H1 (cell line): Measurements from ENCODE around the gene ZNF496. TPM values are rescaled to one million over a fixed set of nuclear protein-coding genes. Genes with fewer than 3 reads are reported as not detected.

Experiments
- CTCF ChIA-PET: fragments of 300-600 bp; sonication (Branson Sonifier 250); formaldehyde crosslinking; loops from one replicate; lab custom pipeline; 2021; ENCODE audit not compliant: partially characterized antibody; lab: Charles Lee
- POLR2A ChIA-PET: fragments of 300-600 bp; sonication (Branson Sonifier 250); formaldehyde crosslinking; loops from one replicate; lab custom pipeline; 2021; ENCODE audit warnings: inconsistent platforms; ENCODE audit not compliant: partially characterized antibody; lab: Charles Lee
- DNase-seq, 2 experiments: peaks; one replicate each; pipeline versions ENCODE4 v3.0.0 to v3.0.0-alpha.2; 2010 to 2022; ENCODE audit warnings: low spot score in 2 of 2, low read depth in 1 of 2, mixed read lengths in 1 of 2
- FAIRE-seq: peaks from 2 replicates; lab custom pipeline; 2011; peaks lifted over from hg19 to GRCh38; lab: Jason Lieb, UNC
- H2AFZ ChIP-seq: 2 replicates; pipeline ENCODE4 v1.8.1; 2012; ENCODE audit warnings: low read length, inconsistent platforms
- H2AK5ac ChIP-seq: 2 replicates; pipeline ENCODE4 v1.6.1; 2013; ENCODE audit warnings: low read depth, low read length
- H2BK120ac ChIP-seq: replicated peaks from 2 replicates; pipeline ENCODE3; 2013; ENCODE audit warnings: low read depth, low read length, inconsistent platforms
- H2BK12ac ChIP-seq: 2 replicates; pipeline ENCODE4 v1.6.1; 2013; ENCODE audit warnings: low read depth, low read length
- H2BK15ac ChIP-seq: 2 replicates; pipeline ENCODE4 v1.6.1; 2013; ENCODE audit warnings: low read length
- H2BK20ac ChIP-seq: 2 replicates; pipeline ENCODE4 v1.6.1; 2013; ENCODE audit warnings: low read length
- H2BK5ac ChIP-seq: 2 replicates; pipeline ENCODE4 v1.6.1; 2013; ENCODE audit warnings: low read depth, low read length
- H3K14ac ChIP-seq: 2 replicates; pipeline ENCODE4 v1.6.1; 2013; ENCODE audit warnings: inconsistent platforms; ENCODE audit not compliant: insufficient read length
- H3K18ac ChIP-seq: 2 replicates; pipeline ENCODE4 v1.6.1; 2013; ENCODE audit warnings: low read length; ENCODE audit errors: extremely low read depth
- H3K23ac ChIP-seq: 2 replicates; pipeline ENCODE4 v1.6.1; 2013; ENCODE audit warnings: inconsistent platforms; ENCODE audit not compliant: insufficient read length
- H3K23me2 ChIP-seq: 2 replicates; pipeline ENCODE4 v1.6.1; 2013; ENCODE audit warnings: low read depth, low read length
- H3K27ac ChIP-seq: 2 replicates; pipeline ENCODE4 v1.6.1; 2011; ENCODE audit warnings: low read depth, low read length, inconsistent platforms
- H3K27me3 ChIP-seq, 4 experiments: replicated peaks in 1 of 4; 1 replicate in 1 of 4; 2 replicates in 3 of 4; pipeline versions ENCODE4 v1.6.1 to v1.8.1; 2011 to 2013; ENCODE audit warnings: low read length in 3 of 4, mild to moderate bottlenecking in 3 of 4, inconsistent platforms in 2 of 4, mixed read lengths in 2 of 4, moderate library complexity in 1 of 4; ENCODE audit not compliant: control insufficient read depth in 3 of 4, insufficient read depth in 3 of 4; ENCODE audit errors: extremely low read depth in 1 of 4
- H3K36me3 ChIP-seq, 4 experiments: 2 replicates each; pipeline versions ENCODE4 v1.6.1 to v1.8.1; 2011 to 2013; ENCODE audit warnings: mild to moderate bottlenecking in 4 of 4, low read length in 3 of 4, moderate library complexity in 2 of 4, control low read depth in 1 of 4, inconsistent platforms in 1 of 4; ENCODE audit not compliant: insufficient read depth in 4 of 4, control insufficient read depth in 2 of 4
- H3K4ac ChIP-seq: replicated peaks from 2 replicates; pipeline ENCODE3; 2013; ENCODE audit warnings: low read length, low read depth, mixed read lengths, inconsistent platforms; ENCODE audit not compliant: insufficient read length
- H3K4me1 ChIP-seq, 4 experiments: replicated peaks in 1 of 4; 1 replicate in 1 of 4; 2 replicates in 3 of 4; pipeline versions ENCODE4 v1.6.1 to v1.8.1; 2011 to 2013; ENCODE audit warnings: low read length in 3 of 4, inconsistent platforms in 2 of 4, mixed read lengths in 1 of 4; ENCODE audit not compliant: insufficient read depth in 4 of 4, control insufficient read depth in 3 of 4
- H3K4me2 ChIP-seq, 2 experiments: 2 replicates each; pipeline versions ENCODE4 v1.6.1 to v1.8.1; 2011 to 2013; ENCODE audit warnings: low read depth in 2 of 2, low read length in 2 of 2, control low read depth in 1 of 2, inconsistent platforms in 1 of 2, mild to moderate bottlenecking in 1 of 2; ENCODE audit not compliant: insufficient read depth in 1 of 2
- H3K4me3 ChIP-seq, 4 experiments: fragments of 200-600, 300-600 bp in 1 of 4; sonication (generic), shearing (Covaris generic), sonication (Bioruptor Twin) in 1 of 4; 2 replicates each; pipeline versions ENCODE4 v1.5.1 to v1.8.1; 2011 to 2016; ENCODE audit warnings: low read length in 4 of 4, low read depth in 3 of 4, control low read depth in 2 of 4, inconsistent platforms in 2 of 4, mild to moderate bottlenecking in 2 of 4, mixed read lengths in 1 of 4, moderate library complexity in 1 of 4; ENCODE audit not compliant: insufficient read depth in 2 of 4; ENCODE audit errors: extremely low read depth in 1 of 4
- H3K56ac ChIP-seq: replicated peaks from 2 replicates; pipeline ENCODE3; 2013; ENCODE audit warnings: low read depth, mild to moderate bottlenecking, mixed read lengths, low read length, inconsistent platforms; ENCODE audit not compliant: insufficient read length
- H3K79me1 ChIP-seq: 2 replicates; pipeline ENCODE4 v1.6.1; 2013; ENCODE audit warnings: low read depth, low read length, control low read depth
- H3K79me2 ChIP-seq, 2 experiments: 2 replicates each; pipeline versions ENCODE4 v1.6.1 to v1.8.1; 2012 to 2013; ENCODE audit warnings: low read length in 2 of 2, mild to moderate bottlenecking in 2 of 2, inconsistent platforms in 1 of 2; ENCODE audit not compliant: insufficient read depth in 2 of 2, control insufficient read depth in 1 of 2
- H3K9ac ChIP-seq, 4 experiments: replicated peaks in 1 of 4; 1 replicate in 1 of 4; 2 replicates in 3 of 4; pipeline versions ENCODE4 v1.6.1 to v1.8.1; 2011 to 2013; ENCODE audit warnings: low read depth in 3 of 4, low read length in 3 of 4, control low read depth in 2 of 4, mild to moderate bottlenecking in 2 of 4, moderate library complexity in 2 of 4, inconsistent platforms in 1 of 4; ENCODE audit errors: extremely low read depth in 1 of 4
- H3K9me3 ChIP-seq, 2 experiments: 2 replicates each; pipeline versions ENCODE4 v1.6.1 to v1.8.1; 2012 to 2013; ENCODE audit warnings: mild to moderate bottlenecking in 2 of 2, moderate library complexity in 2 of 2, control low read depth in 1 of 2, inconsistent platforms in 1 of 2, low read depth in 1 of 2, low read length in 1 of 2, mixed read lengths in 1 of 2; ENCODE audit not compliant: insufficient read depth in 2 of 2
- H4K20me1 ChIP-seq, 2 experiments: replicated peaks in 1 of 2; 2 replicates each; pipeline versions ENCODE3 to v1.8.1; 2011 to 2013; ENCODE audit warnings: inconsistent platforms in 2 of 2, low read length in 2 of 2, mild to moderate bottlenecking in 1 of 2; ENCODE audit not compliant: insufficient read depth in 2 of 2, control insufficient read depth in 1 of 2
- H4K5ac ChIP-seq: 2 replicates; pipeline ENCODE4 v1.6.1; 2013; ENCODE audit warnings: low read length, low read depth, mixed read lengths, inconsistent platforms; ENCODE audit not compliant: insufficient read length
- H4K8ac ChIP-seq: 2 replicates; pipeline ENCODE4 v1.8.0; 2013; ENCODE audit warnings: mild to moderate bottlenecking, moderate library complexity, low read length, inconsistent platforms; ENCODE audit not compliant: insufficient read depth; ENCODE audit errors: extremely low read depth
- H4K91ac ChIP-seq: replicated peaks from 2 replicates; pipeline ENCODE3; 2013; ENCODE audit warnings: low read length, mixed read lengths, inconsistent platforms; ENCODE audit not compliant: insufficient read length
- BACH1 ChIP-seq: IDR thresholded peaks from 2 replicates; pipeline ENCODE4 v1.6.1; 2012; ENCODE audit warnings: low read length, improper control_type of control experiment
- KDM4A ChIP-seq: IDR thresholded peaks from one replicate; pipeline ENCODE4 v1.7.1; 2012; ENCODE audit warnings: low read depth, mild to moderate bottlenecking, moderate library complexity, low read length, inconsistent platforms; ENCODE audit not compliant: severe bottlenecking
- NANOG ChIP-seq: IDR thresholded peaks from 2 replicates; pipeline ENCODE4 v1.6.1; 2011; ENCODE audit warnings: low read length, low read depth, mild to moderate bottlenecking, inconsistent platforms; ENCODE audit not compliant: insufficient read depth, poor library complexity, severe bottlenecking
- POU5F1 ChIP-seq: IDR thresholded peaks from 2 replicates; pipeline ENCODE4 v1.6.1; 2011; ENCODE audit warnings: low read depth, mild to moderate bottlenecking, low read length, moderate library complexity
- WGBS, 2 experiments: shearing (Covaris generic) in 1 of 2; methylation state at CpG; one replicate each; pipeline versions ENCODE4 v1.1.6 to v1.1.7; 2013 to 2015; ENCODE audit warnings: low lambda C conversion rate in 2 of 2, mixed read lengths in 2 of 2, inconsistent platforms in 1 of 2, low coverage in 1 of 2, missing lambda C conversion rate in 1 of 2; ENCODE audit not compliant: insufficient replicate concordance in 2 of 2, insufficient coverage in 1 of 2, insufficient read length in 1 of 2; ENCODE audit errors: extremely low coverage in 1 of 2, missing lambda C conversion rate in 1 of 2; 5-methylcytosine and 5-hydroxymethylcytosine counted together
- polyA plus RNA-seq, 7 experiments: library from polyadenylated mRNA; depleted of rRNA in 3 of 7; stranded (reverse) in 5 of 7; unstranded in 2 of 7; fragments of >200 nt in 5 of 7; fragments of 200-250 nt in 2 of 7; gene quantifications; 1 replicate in 5 of 7; 2 replicates in 1 of 7; 4 replicates in 1 of 7; pipeline versions ENCODE4 v1.2.1 to v1.2.3, GENCODE V29; 2011 to 2013; ENCODE audit warnings: missing spikeins in 2 of 7, mixed read lengths in 2 of 7
- total RNA-seq: library from RNA; stranded (reverse); fragmentation: NEBNext Ultra II Directional; extraction: Animal tissue kit (Norgen Biotek cat#: 25700); gene quantifications from 2 replicates; pipeline ENCODE4 v1.2.1, GENCODE V29; 2021

ZNF496 gene
- total and polyA plus RNA-seq, 2 of the 8 experiments (the other 6 are each of a cell fraction or from before 2014, with no cell fraction given) = 27.9 to 71.4 TPM

DNA sequence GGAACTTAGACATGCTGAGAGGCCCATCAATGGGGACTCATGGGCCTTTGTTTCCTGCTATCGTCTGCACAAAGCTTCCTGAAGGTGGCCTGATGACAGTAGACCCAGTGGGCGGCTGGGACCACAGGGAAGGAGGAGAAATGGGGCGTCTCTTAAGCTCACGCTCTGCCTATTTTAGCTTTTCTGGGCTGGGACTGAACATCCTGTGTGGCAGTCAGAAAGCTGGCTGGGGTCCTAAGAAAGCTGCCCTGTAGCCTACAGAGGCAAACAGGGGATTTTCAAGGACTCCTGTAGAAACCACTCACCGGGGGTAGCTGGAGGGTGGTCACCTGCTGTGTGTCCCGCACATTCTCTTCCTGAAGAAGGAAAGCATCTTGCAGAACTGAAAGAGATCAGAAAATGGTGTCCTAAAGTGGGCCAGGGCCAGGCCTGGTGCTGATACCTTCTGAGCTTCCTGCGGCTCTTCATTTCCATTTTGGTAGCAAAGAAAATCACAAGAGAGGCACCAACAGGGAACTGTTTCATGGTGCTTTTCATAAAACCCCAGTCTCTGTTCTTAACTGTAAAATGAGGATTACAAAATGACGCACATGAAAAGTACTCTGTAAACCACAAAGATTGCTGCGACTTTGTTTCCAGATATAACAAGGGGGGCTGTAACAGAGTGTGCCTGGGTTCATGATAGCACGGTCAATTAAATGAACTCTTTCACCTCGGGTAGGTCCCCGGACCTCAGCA, 8.6 kb downstream of the ZNF496 start:
- CTCF ChIA-PET = interaction anchor here (0.6 to 1.1 kb wide), 2 partner anchors 51 to 500 kb away, joined by 3 to 6 read pairs; no protein-coding TSS in a partner anchor
- Histone ChIP-seq H3K4me3 (no peak overlapping the region), H3K4me1 (peaks cover 0 to 6% (median 1%) of the 10 kb centered on the region in 4 experiments; a peak in 1 of 7 replicates), H3K14ac (no peak overlapping the region), H3K27me3 (no peaks in the 10 kb centered on the region), H4K91ac (no peak overlapping the region), H3K9me3 (no peaks in the 10 kb centered on the region), H2BK12ac (no peak overlapping the region)
- DNase-seq = no peak
- TF ChIP-seq NANOG (peak; percentile 9), KDM4A (no peak), BACH1 (no peak), POU5F1 (no peak)
- TF ChIP-seq, all 59 proteins: peak for 1
- H4K8ac ChIP-seq = no peak overlapping the region
- peaks cover 17 to 73% (median 46%) of the 10 kb centered on the region in 4 experiments for H3K36me3 ChIP-seq
- H3K56ac ChIP-seq = no peak overlapping the region
- FAIRE-seq = no peak
- H3K4ac ChIP-seq = no peak overlapping the region
- H3K79me1 ChIP-seq = peaks cover 3% of the 10 kb centered on the region; the same call in 1 of the 2 replicates
- POLR2A ChIA-PET = interaction anchor here (0.7 to 2.8 kb wide), 5 partner anchors 8 to 22 kb away, joined by 3 to 13 read pairs (median 3); no protein-coding TSS in a partner anchor
- no peak overlapping the region for H3K23ac ChIP-seq
- H3K79me2 ChIP-seq = peaks cover 0 to 9% of the 10 kb centered on the region in 2 experiments; a peak in 1 of 4 replicates
- H2AFZ ChIP-seq = no peak overlapping the region
- H3K18ac ChIP-seq = no peak overlapping the region
- H3K4me2 ChIP-seq = no peak overlapping the region
- no peak overlapping the region for H2BK120ac ChIP-seq
- no peak overlapping the region for H2AK5ac ChIP-seq
- H4K20me1 ChIP-seq = peaks cover 0 to 5% of the 10 kb centered on the region in 2 experiments
- WGBS, 2 experiments = 80% methylated on average over 12 of the region's 12 CpGs; no CpG with 5 or more reads in 1 of the 2 experiments
- no peak overlapping the region for H3K27ac ChIP-seq
- no peak overlapping the region for H2BK20ac ChIP-seq
- no peaks in the 10 kb centered on the region for H3K23me2 ChIP-seq
- H2BK15ac ChIP-seq = no peak overlapping the region
- no peak overlapping the region for H4K5ac ChIP-seq
- no peak overlapping the region for H3K9ac ChIP-seq
- H2BK5ac ChIP-seq = no peak overlapping the region
